HS-5 (cell line): ENCODE measurements around the gene SPTBN1.

ENCODE experiments used
- DNase-seq: peaks from one replicate; pipeline ENCODE4 v3.0.0-alpha.2; 2012; ENCODE audit warnings: low read depth

SPTBN1 gene

GRCh38 chr2:54593249-54593648, 137.1 kb downstream of the SPTBN1 start:
- no peak for DNase-seq

GRCh38 chr2:54594048-54594447, 137.9 kb downstream of the SPTBN1 start:
- no peak for DNase-seq

- no peak for DNase-seq
Observed at GRCh38 chr2:54595161-54595803, 139.2 kb downstream of the SPTBN1 start.

GRCh38 chr2:54595999-54596902, 140.1 kb downstream of the SPTBN1 start:
- DNase-seq: no peak

GRCh38 chr2:54597153-54597848, 141.2 kb downstream of the SPTBN1 start:
- DNase-seq: no peak

GRCh38 chr2:54598347-54599325, 142.5 kb downstream of the SPTBN1 start:
- no peak for DNase-seq

- no peak for DNase-seq
Observed at GRCh38 chr2:54599326-54599710, 143.2 kb downstream of the SPTBN1 start.

- DNase-seq: peak; percentile 19
Observed at GRCh38 chr2:54599914-54600313, 143.8 kb downstream of the SPTBN1 start.

- DNase-seq: no peak
Observed at GRCh38 chr2:54601339-54601738, 145.2 kb downstream of the SPTBN1 start.

- DNase-seq: no peak
Observed at GRCh38 chr2:54602736-54603322, 146.7 kb downstream of the SPTBN1 start.

GRCh38 chr2:54603357-54603756, 147.2 kb downstream of the SPTBN1 start:
- no peak for DNase-seq

GRCh38 chr2:54603796-54604195, 147.7 kb downstream of the SPTBN1 start:
- DNase-seq: no peak

- no peak for DNase-seq
Observed at GRCh38 chr2:54604871-54605270, 148.7 kb downstream of the SPTBN1 start.

GRCh38 chr2:54605836-54606235, 149.7 kb downstream of the SPTBN1 start:
- no peak for DNase-seq

GRCh38 chr2:54606393-54606958, 150.3 kb downstream of the SPTBN1 start:
- DNase-seq: no peak

GRCh38 chr2:54608224-54608623, 152.1 kb downstream of the SPTBN1 start:
- no peak for DNase-seq

GRCh38 chr2:54609241-54609640, 153.1 kb downstream of the SPTBN1 start:
- no peak for DNase-seq

- DNase-seq: no peak
Observed at GRCh38 chr2:54609647-54610046, 153.5 kb downstream of the SPTBN1 start.

GRCh38 chr2:54610700-54611099, 154.6 kb downstream of the SPTBN1 start:
- peak; percentile 30 for DNase-seq

- no peak for DNase-seq
Observed at GRCh38 chr2:54611830-54612545, 155.9 kb downstream of the SPTBN1 start.
